AG08396 (cell line): ENCODE data around the gene THG1L.
"Not testable (repeated sequence)": the region's sequence is repeated elsewhere in the genome, so short reads cannot be mapped to it uniquely, and the experiment has no call there.

Source experiments
- DNase-seq: peaks from one replicate; pipeline ENCODE4 v3.0.0; 2012; ENCODE audit warnings: low spot score, mixed read lengths

The THG1L gene

GRCh38 chr5:157731272-157732129 lies at the start of gene THG1L:
THG1L (plus strand) TSS chr5:157731420; CDS start chr5:157731441, 21 bp downstream.
- peak; percentile 97 for DNase-seq

- DNase-seq = no peak
These were observed 49.0 kb upstream of the THG1L start for GRCh38 chr5:157682257-157682656.

GRCh38 chr5:157686276-157687197 lies 44.7 kb upstream of the THG1L start:
- not testable (repeated sequence) for DNase-seq

GRCh38 chr5:157687198-157687554 lies 44.0 kb upstream of the THG1L start:
- DNase-seq = no peak

GRCh38 chr5:157689942-157690689 lies 41.1 kb upstream of the THG1L start:
- no peak for DNase-seq

GRCh38 chr5:157690690-157691433 lies 40.4 kb upstream of the THG1L start:
- DNase-seq = no peak

GRCh38 chr5:157693816-157694215 lies 37.4 kb upstream of the THG1L start:
- DNase-seq = not testable (repeated sequence)

- not testable (repeated sequence) for DNase-seq
These were observed 35.1 kb upstream of the THG1L start for GRCh38 chr5:157696154-157696553.

- DNase-seq = not testable (repeated sequence)
These were observed 32.5 kb upstream of the THG1L start for GRCh38 chr5:157698674-157699073.

GRCh38 chr5:157703736-157704135 lies 27.5 kb upstream of the THG1L start:
- DNase-seq = no peak

GRCh38 chr5:157708866-157709265 lies 22.4 kb upstream of the THG1L start:
- no peak for DNase-seq

GRCh38 chr5:157709346-157709745 lies 21.9 kb upstream of the THG1L start:
- no peak for DNase-seq

- no peak for DNase-seq
These were observed 20.8 kb upstream of the THG1L start for GRCh38 chr5:157710431-157710830.

- DNase-seq = peak; percentile 40
These were observed 20.3 kb upstream of the THG1L start for GRCh38 chr5:157710882-157711281.

- no peak for DNase-seq
These were observed 17.2 kb upstream of the THG1L start for GRCh38 chr5:157713830-157714595.

- no peak for DNase-seq
These were observed 16.7 kb upstream of the THG1L start for GRCh38 chr5:157714596-157714864.

- DNase-seq = peak; percentile 49
These were observed 12.7 kb upstream of the THG1L start for GRCh38 chr5:157718519-157718918.

GRCh38 chr5:157719245-157719644 lies 12.0 kb upstream of the THG1L start:
- no peak for DNase-seq

GRCh38 chr5:157721159-157721558 lies 10.1 kb upstream of the THG1L start:
- DNase-seq = no peak

GRCh38 chr5:157722895-157723294 lies 8.3 kb upstream of the THG1L start:
- not testable (repeated sequence) for DNase-seq

GRCh38 chr5:157726607-157727006 lies 4.6 kb upstream of the THG1L start:
- not testable (repeated sequence) for DNase-seq
